IMR-90 (cell line): ENCODE data around the gene TTC1.

Experiments
- BHLHE40 ChIP-seq: fragments of 150-350 bp; IDR thresholded peaks from 2 replicates; pipeline ENCODE4 v1.6.1; 2016; ENCODE audit warnings: mild to moderate bottlenecking, low read depth, low read length
- CEBPB ChIP-seq: IDR thresholded peaks from 2 replicates; pipeline ENCODE4 v1.6.1; 2012; ENCODE audit warnings: low read depth, low read length, improper control_type of control experiment
- CHD1 ChIP-seq: IDR thresholded peaks from 2 replicates; pipeline ENCODE4 v1.6.1; 2012; ENCODE audit warnings: low read depth, low read length, improper control_type of control experiment
- MAFK ChIP-seq: IDR thresholded peaks from 2 replicates; pipeline ENCODE4 v1.6.1; 2012; ENCODE audit warnings: low read depth, low read length, improper control_type of control experiment
- MXI1 ChIP-seq: IDR thresholded peaks from 2 replicates; pipeline ENCODE4 v1.6.1; 2012; ENCODE audit warnings: low read depth, mild to moderate bottlenecking, low read length, moderate library complexity, borderline replicate concordance
- POLR2A ChIP-seq: IDR thresholded peaks from 2 replicates; pipeline ENCODE4 v1.6.1; 2012; ENCODE audit warnings: mild to moderate bottlenecking, low read depth, low read length
- RAD21 ChIP-seq: IDR thresholded peaks from 2 replicates; pipeline ENCODE4 v1.6.1; 2012; ENCODE audit warnings: low read length, improper control_type of control experiment
- SMC3 ChIP-seq: fragments of 150-350 bp; IDR thresholded peaks from 2 replicates; pipeline ENCODE4 v1.6.1; 2016; ENCODE audit warnings: low read depth, mild to moderate bottlenecking, antibody characterized with exemption, low read length, moderate library complexity
- TF ChIP-seq, protein P1 (sequence below): conservative IDR thresholded peaks from 2 replicates; pipeline ENCODE4 v1.5.1; 2012; ENCODE audit warnings: mild to moderate bottlenecking, low read depth, low read length, improper control_type of control experiment
- TF ChIP-seq, protein P2 (sequence below): fragments of 150-350 bp; IDR thresholded peaks from 2 replicates; pipeline ENCODE4 v1.6.1; 2016; ENCODE audit warnings: low read depth, mild to moderate bottlenecking, low read length, moderate library complexity, borderline replicate concordance

DNA sequence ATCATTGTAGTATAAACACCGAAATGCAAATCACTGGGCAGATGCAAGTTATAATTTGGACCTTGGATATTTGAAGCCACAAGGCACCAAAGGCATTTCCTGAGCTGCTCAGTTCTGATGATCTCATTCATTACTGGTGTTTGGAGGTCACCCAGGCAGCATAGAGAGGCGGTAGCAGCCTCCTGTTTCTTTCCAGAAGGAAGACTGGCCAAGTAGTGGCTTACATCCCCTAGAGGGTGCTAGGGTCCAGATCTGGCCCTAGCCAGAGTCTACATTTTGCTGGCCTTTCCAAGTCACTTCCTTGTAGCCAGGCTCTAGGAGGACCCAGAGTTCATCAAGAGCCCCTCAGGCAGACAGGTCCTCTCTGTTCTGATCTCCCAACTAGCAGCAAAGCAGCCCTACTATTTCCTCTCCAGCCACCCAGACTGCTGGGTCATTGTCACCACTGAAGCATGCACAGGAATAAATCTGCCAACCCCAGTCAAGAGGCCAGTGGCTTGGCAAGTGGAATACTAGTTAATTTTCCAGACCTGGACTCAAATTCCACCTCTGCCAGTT is 33.4 kb upstream of the TTC1 start:
- TF ChIP-seq, protein P1, sequence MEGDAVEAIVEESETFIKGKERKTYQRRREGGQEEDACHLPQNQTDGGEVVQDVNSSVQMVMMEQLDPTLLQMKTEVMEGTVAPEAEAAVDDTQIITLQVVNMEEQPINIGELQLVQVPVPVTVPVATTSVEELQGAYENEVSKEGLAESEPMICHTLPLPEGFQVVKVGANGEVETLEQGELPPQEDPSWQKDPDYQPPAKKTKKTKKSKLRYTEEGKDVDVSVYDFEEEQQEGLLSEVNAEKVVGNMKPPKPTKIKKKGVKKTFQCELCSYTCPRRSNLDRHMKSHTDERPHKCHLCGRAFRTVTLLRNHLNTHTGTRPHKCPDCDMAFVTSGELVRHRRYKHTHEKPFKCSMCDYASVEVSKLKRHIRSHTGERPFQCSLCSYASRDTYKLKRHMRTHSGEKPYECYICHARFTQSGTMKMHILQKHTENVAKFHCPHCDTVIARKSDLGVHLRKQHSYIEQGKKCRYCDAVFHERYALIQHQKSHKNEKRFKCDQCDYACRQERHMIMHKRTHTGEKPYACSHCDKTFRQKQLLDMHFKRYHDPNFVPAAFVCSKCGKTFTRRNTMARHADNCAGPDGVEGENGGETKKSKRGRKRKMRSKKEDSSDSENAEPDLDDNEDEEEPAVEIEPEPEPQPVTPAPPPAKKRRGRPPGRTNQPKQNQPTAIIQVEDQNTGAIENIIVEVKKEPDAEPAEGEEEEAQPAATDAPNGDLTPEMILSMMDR, result peak; percentile 74
- TF ChIP-seq BHLHE40, result peak; percentile 30; the same call in 1 of the 2 replicates
- TF ChIP-seq MAFK, result no peak
- TF ChIP-seq MXI1, result no peak
- peak; percentile 69 for TF ChIP-seq RAD21
- no peak for TF ChIP-seq CEBPB
- peak; percentile 14; the same call in 1 of the 2 replicates for TF ChIP-seq SMC3
- TF ChIP-seq, protein P2, sequence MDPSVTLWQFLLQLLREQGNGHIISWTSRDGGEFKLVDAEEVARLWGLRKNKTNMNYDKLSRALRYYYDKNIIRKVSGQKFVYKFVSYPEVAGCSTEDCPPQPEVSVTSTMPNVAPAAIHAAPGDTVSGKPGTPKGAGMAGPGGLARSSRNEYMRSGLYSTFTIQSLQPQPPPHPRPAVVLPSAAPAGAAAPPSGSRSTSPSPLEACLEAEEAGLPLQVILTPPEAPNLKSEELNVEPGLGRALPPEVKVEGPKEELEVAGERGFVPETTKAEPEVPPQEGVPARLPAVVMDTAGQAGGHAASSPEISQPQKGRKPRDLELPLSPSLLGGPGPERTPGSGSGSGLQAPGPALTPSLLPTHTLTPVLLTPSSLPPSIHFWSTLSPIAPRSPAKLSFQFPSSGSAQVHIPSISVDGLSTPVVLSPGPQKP, result no peak
- TF ChIP-seq POLR2A, result no peak
- no peak for TF ChIP-seq CHD1
